HepG2 (cell line): Measurements from ENCODE around the gene RCOR1.

ENCODE experiments used
- CC2D1A ChIP-seq: sonication (generic); formaldehyde crosslinking; IDR thresholded peaks from 2 replicates; pipeline ENCODE4 v1.8.1; 2023; ENCODE audit warnings: mild to moderate bottlenecking, missing genetic modification reagents
- EZH2 ChIP-seq: conservative IDR thresholded peaks from 2 replicates; pipeline ENCODE4 v1.6.1; 2012; ENCODE audit warnings: mild to moderate bottlenecking, low read depth, low read length, moderate library complexity
- KMT2B ChIP-seq: IDR thresholded peaks from 2 replicates; pipeline ENCODE4 v1.6.1; 2016; ENCODE audit warnings: missing genetic modification reagents, missing compliant biosample characterization
- MAZ ChIP-seq, 2 experiments: sonication (generic) in 1 of 2; formaldehyde crosslinking in 1 of 2; IDR thresholded peaks; 2 replicates each; pipeline versions ENCODE4 v1.5.0 to v1.6.1; 2012 to 2020; ENCODE audit warnings: low read depth in 2 of 2, mild to moderate bottlenecking in 2 of 2, borderline replicate concordance in 1 of 2, improper control_type of control experiment in 1 of 2, low read length in 1 of 2, missing genetic modification reagents in 1 of 2, moderate library complexity in 1 of 2
- MEF2D ChIP-seq: sonication (generic); formaldehyde crosslinking; IDR thresholded peaks from 2 replicates; pipeline ENCODE4 v1.5.1; 2020; ENCODE audit warnings: mild to moderate bottlenecking, missing genetic modification reagents
- MTA1 ChIP-seq: sonication (generic); formaldehyde crosslinking; IDR thresholded peaks from 2 replicates; pipeline ENCODE4 v1.4.0; 2020; ENCODE audit warnings: missing genetic modification reagents, mild to moderate bottlenecking, borderline replicate concordance
- SMC3 ChIP-seq: IDR thresholded peaks from 2 replicates; pipeline ENCODE4 v1.6.1; 2011; ENCODE audit warnings: low read length, improper control_type of control experiment
- ZNF652 ChIP-seq: IDR thresholded peaks from 2 replicates; pipeline ENCODE4 v1.6.1; 2016; ENCODE audit warnings: low read depth, borderline replicate concordance
- TF ChIP-seq, protein P1 (sequence below): sonication (generic); formaldehyde crosslinking; IDR thresholded peaks from 2 replicates; pipeline ENCODE4 v1.5.0; 2020; ENCODE audit warnings: mild to moderate bottlenecking, missing genetic modification reagents, moderate library complexity

DNA sequence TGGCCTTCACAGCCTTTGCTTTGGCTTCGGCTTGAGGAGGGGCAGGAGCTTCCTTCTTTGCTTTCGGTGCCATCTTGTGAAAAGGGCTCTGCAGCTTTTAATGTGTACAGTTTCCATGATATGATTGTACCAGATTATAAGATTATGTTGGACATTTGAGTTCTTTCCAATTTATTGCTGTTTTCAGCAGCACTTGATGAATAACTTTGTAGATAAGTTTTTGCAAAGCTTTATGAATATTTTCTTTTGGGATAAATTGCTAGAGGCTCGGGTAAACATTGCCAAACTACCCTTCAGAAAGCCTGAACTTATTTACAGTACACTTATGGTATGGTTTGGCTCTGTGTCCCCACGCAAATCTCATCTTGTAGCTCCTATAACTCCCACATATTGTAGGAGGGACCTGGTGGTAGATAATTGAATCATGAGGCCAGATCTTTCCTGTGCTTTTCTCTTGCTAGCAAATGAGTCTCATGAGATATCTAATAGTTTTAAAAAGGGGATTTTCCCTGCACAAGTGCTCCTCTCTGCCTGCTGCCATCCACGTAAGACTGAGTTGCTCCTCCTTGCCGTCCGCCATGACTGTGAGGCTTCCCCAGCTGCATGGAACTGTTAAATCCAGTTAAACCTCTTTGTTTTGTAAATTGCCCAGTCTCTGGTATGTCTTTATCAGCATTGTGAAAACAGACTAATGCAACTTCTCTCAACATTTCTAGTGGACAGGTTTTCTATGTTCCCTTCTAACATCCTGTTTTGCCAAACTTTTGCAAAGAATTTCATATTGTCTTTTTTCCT is 70.4 kb downstream of the RCOR1 start:
- TF ChIP-seq CC2D1A (CRISPR knock-in tag) (no peak), EZH2 (no peak), MAZ (IDR thresholded peaks at IDR 0.05; ENCODE audit: borderline replicate concordance, low read depth, low read length) (no peak), MAZ (CRISPR knock-in tag; IDR thresholded peaks at IDR 0.05; ENCODE audit: low read depth) (no peak), ZNF652 (no peak), SMC3 (no peak), MEF2D (CRISPR knock-in tag) (no peak), MTA1 (CRISPR knock-in tag) (no peak), KMT2B (no peak)
- TF ChIP-seq, protein P1, sequence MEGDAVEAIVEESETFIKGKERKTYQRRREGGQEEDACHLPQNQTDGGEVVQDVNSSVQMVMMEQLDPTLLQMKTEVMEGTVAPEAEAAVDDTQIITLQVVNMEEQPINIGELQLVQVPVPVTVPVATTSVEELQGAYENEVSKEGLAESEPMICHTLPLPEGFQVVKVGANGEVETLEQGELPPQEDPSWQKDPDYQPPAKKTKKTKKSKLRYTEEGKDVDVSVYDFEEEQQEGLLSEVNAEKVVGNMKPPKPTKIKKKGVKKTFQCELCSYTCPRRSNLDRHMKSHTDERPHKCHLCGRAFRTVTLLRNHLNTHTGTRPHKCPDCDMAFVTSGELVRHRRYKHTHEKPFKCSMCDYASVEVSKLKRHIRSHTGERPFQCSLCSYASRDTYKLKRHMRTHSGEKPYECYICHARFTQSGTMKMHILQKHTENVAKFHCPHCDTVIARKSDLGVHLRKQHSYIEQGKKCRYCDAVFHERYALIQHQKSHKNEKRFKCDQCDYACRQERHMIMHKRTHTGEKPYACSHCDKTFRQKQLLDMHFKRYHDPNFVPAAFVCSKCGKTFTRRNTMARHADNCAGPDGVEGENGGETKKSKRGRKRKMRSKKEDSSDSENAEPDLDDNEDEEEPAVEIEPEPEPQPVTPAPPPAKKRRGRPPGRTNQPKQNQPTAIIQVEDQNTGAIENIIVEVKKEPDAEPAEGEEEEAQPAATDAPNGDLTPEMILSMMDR: no peak
